Trophoblast cell (in vitro differentiated cells and primary cell): ENCODE measurements around the gene MORN1.

Experiments used
- DNase-seq, 2 donors: peaks; one replicate each; pipeline ENCODE4 v3.0.0-alpha.2; 2016
- H2AFZ ChIP-seq: 2 replicates; pipeline ENCODE4 v1.6.1; 2013; ENCODE audit warnings: low read length, moderate library complexity, mild to moderate bottlenecking; ENCODE audit not compliant: insufficient read depth, poor library complexity
- H2AK5ac ChIP-seq: 2 replicates; pipeline ENCODE4 v1.6.1; 2013; ENCODE audit warnings: mild to moderate bottlenecking, low read length
- H2BK120ac ChIP-seq: 2 replicates; pipeline ENCODE4 v1.6.1; 2013; ENCODE audit warnings: low read length, mild to moderate bottlenecking, moderate library complexity; ENCODE audit not compliant: insufficient read depth, poor library complexity
- H2BK12ac ChIP-seq: 2 replicates; pipeline ENCODE4 v1.6.1; 2013; ENCODE audit warnings: mild to moderate bottlenecking, low read length, moderate library complexity
- H2BK5ac ChIP-seq: 2 replicates; pipeline ENCODE4 v1.6.1; 2013; ENCODE audit warnings: low read length, low read depth, moderate library complexity, mild to moderate bottlenecking; ENCODE audit not compliant: poor library complexity
- H3K14ac ChIP-seq: 2 replicates; pipeline ENCODE4 v1.6.1; 2013; ENCODE audit warnings: mild to moderate bottlenecking, low read length
- H3K18ac ChIP-seq: 2 replicates; pipeline ENCODE4 v1.6.1; 2013; ENCODE audit warnings: mild to moderate bottlenecking, low read length
- H3K23ac ChIP-seq: 2 replicates; pipeline ENCODE4 v1.6.1; 2013; ENCODE audit warnings: low read length
- H3K27ac ChIP-seq: 2 replicates; pipeline ENCODE4 v1.5.1; 2013; ENCODE audit warnings: low read depth, mild to moderate bottlenecking, inconsistent platforms, low read length, moderate library complexity
- H3K27me3 ChIP-seq: 2 replicates; pipeline ENCODE4 v1.6.1; 2013; ENCODE audit warnings: inconsistent platforms, mild to moderate bottlenecking, low read length, moderate library complexity; ENCODE audit not compliant: insufficient read depth
- H3K36me3 ChIP-seq, 2 experiments: 1 replicate in 1 of 2; 2 replicates in 1 of 2; pipeline ENCODE4 v1.6.1; 2013; ENCODE audit warnings: low read length in 2 of 2, mild to moderate bottlenecking in 2 of 2, moderate library complexity in 1 of 2; ENCODE audit not compliant: insufficient read depth in 2 of 2, control insufficient read depth in 1 of 2
- H3K4ac ChIP-seq: 2 replicates; pipeline ENCODE4 v1.6.1; 2013; ENCODE audit warnings: low read depth, mild to moderate bottlenecking, low read length, moderate library complexity
- H3K4me1 ChIP-seq, 2 experiments: 1 replicate in 1 of 2; 2 replicates in 1 of 2; pipeline ENCODE4 v1.6.1; 2013; ENCODE audit warnings: low read length in 2 of 2, mild to moderate bottlenecking in 2 of 2, moderate library complexity in 1 of 2; ENCODE audit not compliant: insufficient read depth in 2 of 2, control insufficient read depth in 1 of 2
- H3K4me2 ChIP-seq: 2 replicates; pipeline ENCODE4 v1.6.1; 2013; ENCODE audit warnings: inconsistent platforms, mild to moderate bottlenecking, low read length, moderate library complexity
- H3K4me3 ChIP-seq: 2 replicates; pipeline ENCODE4 v1.5.1; 2013; ENCODE audit warnings: mild to moderate bottlenecking, low read depth, low read length, inconsistent platforms
- H3K79me1 ChIP-seq: one replicate; pipeline ENCODE4 v1.6.1; 2013; ENCODE audit warnings: low read length
- H3K79me2 ChIP-seq: 2 replicates; pipeline ENCODE4 v1.6.1; 2013; ENCODE audit warnings: low read length, mild to moderate bottlenecking; ENCODE audit not compliant: control insufficient read depth, insufficient read depth, poor library complexity
- H3K9ac ChIP-seq: 2 replicates; pipeline ENCODE4 v1.6.1; 2013; ENCODE audit warnings: mild to moderate bottlenecking, low read length
- H3K9me3 ChIP-seq: 2 replicates; pipeline ENCODE4 v1.6.1; 2013; ENCODE audit warnings: low read depth, mild to moderate bottlenecking, control low read depth, inconsistent platforms, low read length; ENCODE audit not compliant: insufficient read depth
- H4K12ac ChIP-seq: 2 replicates; pipeline ENCODE4 v1.6.1; 2013; ENCODE audit warnings: low read depth, mild to moderate bottlenecking, low read length, moderate library complexity
- H4K8ac ChIP-seq: 2 replicates; pipeline ENCODE4 v1.6.1; 2013; ENCODE audit warnings: low read depth, mild to moderate bottlenecking, low read length, moderate library complexity
- H4K91ac ChIP-seq: one replicate; pipeline ENCODE4 v1.6.1; 2013; ENCODE audit warnings: low read depth, mild to moderate bottlenecking, low read length, moderate library complexity
- WGBS: extraction: QIAGEN DNeasy Blood & Tissue Kit; methylation state at CpG from one replicate; pipeline ENCODE4 v1.1.7; 2013; ENCODE audit warnings: missing lambda C conversion rate; ENCODE audit not compliant: insufficient read length, insufficient coverage; ENCODE audit errors: extremely low coverage; 5-methylcytosine and 5-hydroxymethylcytosine counted together

Gene MORN1

DNA sequence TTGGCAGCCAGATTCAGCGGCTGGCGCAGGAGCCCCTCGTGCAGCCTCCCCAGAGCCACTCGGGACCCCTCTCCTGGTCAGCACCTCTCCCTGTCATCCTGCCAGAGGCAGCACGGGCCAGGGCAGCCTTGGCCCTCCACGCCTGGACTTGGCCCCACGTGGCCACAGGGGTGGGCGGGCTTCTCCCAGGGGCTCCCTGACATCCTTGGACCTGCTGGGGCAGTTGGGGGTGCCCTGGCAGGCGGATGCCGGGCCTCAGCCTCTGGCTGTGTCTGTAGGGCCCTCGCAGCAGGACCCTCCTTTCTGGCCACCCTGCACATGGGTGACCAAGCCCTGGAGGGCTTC lies 60.2 kb downstream of the MORN1 start:
- Histone ChIP-seq H3K36me3 (no peaks in the 10 kb centered on the region), H3K9ac (no peak overlapping the region), H2BK5ac (no peak overlapping the region), H3K4me1 (no peaks in the 10 kb centered on the region), H3K9me3 (peaks cover 9% of the 10 kb centered on the region), H2AK5ac (no peak overlapping the region), H2BK12ac (no peak overlapping the region), H3K27me3 (no peaks in the 10 kb centered on the region), H3K18ac (no peak overlapping the region), H4K91ac (peak overlapping the region; percentile 20), H2AFZ (no peak overlapping the region), H4K12ac (no peak overlapping the region), H3K79me2 (no peaks in the 10 kb centered on the region), H3K14ac (no peak overlapping the region), H3K79me1 (no peaks in the 10 kb centered on the region), H3K23ac (no peak overlapping the region), H3K4me3 (no peak overlapping the region), H4K8ac (no peak overlapping the region), H3K27ac (no peak overlapping the region), H3K4me2 (no peak overlapping the region), H2BK120ac (no peak overlapping the region), H3K4ac (no peak overlapping the region)
- no CpG with 5 or more reads among the region's 11 CpGs for WGBS
- no peak for DNase-seq

DNA sequence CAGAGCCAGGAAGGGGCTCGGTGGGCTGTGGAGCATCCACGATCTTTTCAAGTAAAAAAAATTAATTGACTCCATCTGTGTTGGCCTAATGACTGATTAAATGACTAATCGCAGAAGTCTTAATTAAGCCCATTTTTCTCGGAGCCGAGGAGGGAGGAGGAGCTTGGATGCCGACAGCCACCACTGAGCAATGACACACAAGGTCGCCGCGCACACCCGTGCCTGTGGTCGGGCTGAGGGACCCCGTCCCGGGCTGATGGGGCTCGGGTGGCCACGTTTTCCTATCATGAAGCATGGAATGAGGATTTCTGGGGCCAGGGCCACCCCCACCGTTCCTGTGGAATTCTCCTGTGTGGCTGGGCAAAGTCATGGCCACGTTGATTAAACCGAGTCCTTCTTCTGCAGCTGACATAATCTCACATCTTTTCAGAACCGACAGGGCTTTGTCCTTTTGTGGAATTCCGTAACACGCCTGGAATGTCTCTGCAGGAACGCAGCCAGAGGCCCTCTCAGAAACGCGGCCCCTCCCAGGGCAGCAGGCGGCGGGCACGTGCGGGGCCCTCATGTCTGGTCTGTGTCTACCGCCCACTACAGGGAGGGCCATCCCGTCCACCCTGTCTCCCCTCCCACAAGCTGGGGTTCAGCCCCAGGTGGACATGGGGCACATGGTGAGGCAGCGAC lies 60.7 kb downstream of the MORN1 start:
- no peak overlapping the region for H3K4ac ChIP-seq
- no peak overlapping the region for H4K8ac ChIP-seq
- H4K91ac ChIP-seq = no peak overlapping the region
- no peak overlapping the region for H3K27ac ChIP-seq
- WGBS = no CpG with 5 or more reads among the region's 31 CpGs
- H2BK5ac ChIP-seq = no peak overlapping the region
- no peak overlapping the region for H2BK120ac ChIP-seq
- peak; percentile 93 to 94 for DNase-seq
- no peak overlapping the region for H2AK5ac ChIP-seq
- H3K4me2 ChIP-seq = no peak overlapping the region
- H2AFZ ChIP-seq = no peak overlapping the region
- no peaks in the 10 kb centered on the region for H3K79me2 ChIP-seq
- no peak overlapping the region for H4K12ac ChIP-seq
- H3K9ac ChIP-seq = no peak overlapping the region
- no peak overlapping the region for H3K18ac ChIP-seq
- H2BK12ac ChIP-seq = no peak overlapping the region
- H3K4me3 ChIP-seq = no peak overlapping the region
- no peak overlapping the region for H3K14ac ChIP-seq
- peaks cover 9% of the 10 kb centered on the region for H3K9me3 ChIP-seq
- H3K36me3 ChIP-seq = no peaks in the 10 kb centered on the region
- no peaks in the 10 kb centered on the region for H3K4me1 ChIP-seq
- H3K79me1 ChIP-seq = no peaks in the 10 kb centered on the region
- no peak overlapping the region for H3K23ac ChIP-seq
- H3K27me3 ChIP-seq = no peaks in the 10 kb centered on the region

DNA sequence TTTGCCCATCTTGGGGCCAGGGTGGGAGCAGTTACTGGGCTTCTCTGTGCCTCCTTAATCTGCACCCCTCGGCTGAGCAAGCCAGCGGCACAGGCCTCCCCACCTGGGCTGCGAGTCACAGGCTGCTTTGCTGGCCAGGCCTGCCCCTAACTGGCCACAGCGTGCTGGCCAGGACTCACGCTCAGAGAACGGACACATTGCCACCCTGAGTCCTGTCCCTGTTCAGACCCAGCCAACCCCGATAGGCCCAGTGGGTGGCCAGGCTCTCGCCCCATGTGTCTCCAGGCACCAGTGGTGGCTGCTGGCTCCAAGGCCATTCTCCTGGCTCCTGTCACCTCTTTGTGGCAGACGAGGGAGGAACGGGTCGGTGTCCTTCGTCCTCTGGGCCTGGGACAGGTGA lies 61.3 kb downstream of the MORN1 start:
- Histone ChIP-seq H4K8ac (no peak overlapping the region), H2BK5ac (no peak overlapping the region), H3K36me3 (no peaks in the 10 kb centered on the region), H3K27me3 (no peaks in the 10 kb centered on the region), H3K27ac (no peak overlapping the region), H3K79me2 (no peaks in the 10 kb centered on the region), H3K18ac (no peak overlapping the region), H3K14ac (no peak overlapping the region), H3K79me1 (no peaks in the 10 kb centered on the region), H3K23ac (no peak overlapping the region), H2AK5ac (peak overlapping the region; percentile 21), H3K9ac (no peak overlapping the region), H3K4me1 (no peaks in the 10 kb centered on the region), H2BK12ac (no peak overlapping the region), H3K4me2 (no peak overlapping the region), H3K4me3 (no peak overlapping the region), H2AFZ (no peak overlapping the region), H3K9me3 (peaks cover 9% of the 10 kb centered on the region), H4K12ac (no peak overlapping the region), H3K4ac (no peak overlapping the region), H2BK120ac (no peak overlapping the region), H4K91ac (no peak overlapping the region)
- no CpG with 5 or more reads among the region's 12 CpGs for WGBS
- DNase-seq = peak in 1 of 2 donors; percentile 22

DNA sequence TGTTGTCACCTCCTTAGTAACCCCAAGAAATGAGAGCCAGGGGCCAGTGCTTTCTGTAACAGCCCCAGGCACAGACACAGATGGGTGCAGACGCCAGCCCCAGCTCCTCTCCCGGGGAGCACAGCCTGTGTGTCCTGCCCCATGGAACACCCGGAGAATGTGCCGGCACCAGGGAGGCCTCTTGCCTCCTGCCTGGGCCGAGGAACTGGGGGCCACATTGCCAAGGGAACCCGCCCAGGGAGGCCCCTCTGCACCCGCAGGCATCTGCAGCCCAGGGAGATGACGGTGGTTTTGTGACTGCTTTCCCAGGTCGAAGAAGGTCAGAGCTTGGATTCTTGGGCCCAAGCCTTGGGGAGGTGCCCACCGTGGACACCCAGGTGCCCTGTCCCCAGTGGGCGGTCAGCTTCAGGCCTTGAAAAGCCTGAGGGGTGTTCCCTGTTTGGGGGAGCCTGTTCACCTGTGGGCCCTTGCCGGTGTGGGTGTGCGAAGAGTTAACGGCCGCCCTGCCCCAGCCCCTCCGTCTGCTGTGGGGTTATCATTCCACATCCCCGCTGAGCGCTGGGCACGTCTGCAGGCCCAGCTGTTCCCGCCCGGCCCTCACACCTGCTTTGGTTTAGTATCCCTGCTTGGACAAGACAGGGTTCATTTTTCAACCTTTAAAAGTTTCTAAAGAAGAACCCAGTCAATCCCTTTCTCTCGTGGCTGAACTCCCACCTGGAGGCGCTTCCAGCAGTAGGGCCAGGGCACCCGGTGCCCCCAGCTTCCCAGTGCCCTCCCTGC lies 62.5 kb downstream of the MORN1 start:
- Histone ChIP-seq H3K79me1 (no peaks in the 10 kb centered on the region), H3K4me2 (no peak overlapping the region), H3K27me3 (no peaks in the 10 kb centered on the region), H4K8ac (no peak overlapping the region), H3K4me3 (no peak overlapping the region), H3K27ac (no peak overlapping the region), H2BK120ac (no peak overlapping the region), H3K4ac (no peak overlapping the region), H2AK5ac (no peak overlapping the region), H4K91ac (no peak overlapping the region), H3K9ac (no peak overlapping the region), H4K12ac (no peak overlapping the region), H2AFZ (no peak overlapping the region), H3K18ac (no peak overlapping the region), H3K23ac (no peak overlapping the region), H3K79me2 (no peaks in the 10 kb centered on the region), H2BK12ac (no peak overlapping the region), H3K14ac (no peak overlapping the region), H3K36me3 (no peaks in the 10 kb centered on the region), H3K9me3 (peaks cover 11% of the 10 kb centered on the region), H2BK5ac (no peak overlapping the region), H3K4me1 (peaks cover 0 to 4% of the 10 kb centered on the region in 2 experiments)
- no peak for DNase-seq
- no CpG with 5 or more reads among the region's 24 CpGs for WGBS
